H9 (cell line): Measurements from ENCODE around the gene ZNF540. TPM values are rescaled to one million over a fixed set of nuclear protein-coding genes. Genes with fewer than 3 reads are reported as not detected.

Source experiments
- DNase-seq: peaks from one replicate; pipeline ENCODE4 v3.0.0-alpha.2; 2017
- H2AFZ ChIP-seq: one replicate; pipeline ENCODE4 v1.6.1; 2013; ENCODE audit warnings: mild to moderate bottlenecking, low read length, control low read depth, moderate library complexity
- H2AK5ac ChIP-seq: 2 replicates; pipeline ENCODE4 v1.6.1; 2013; ENCODE audit warnings: low read length, control low read depth, mixed read lengths; ENCODE audit not compliant: insufficient read length
- H2BK120ac ChIP-seq: one replicate; pipeline ENCODE4 v1.6.1; 2013; ENCODE audit warnings: low read depth, mild to moderate bottlenecking, low read length, control low read depth, inconsistent platforms; ENCODE audit not compliant: poor library complexity, severe bottlenecking
- H2BK12ac ChIP-seq: 2 replicates; pipeline ENCODE4 v1.6.1; 2013; ENCODE audit warnings: low read length, control low read depth, mixed read lengths, low read depth; ENCODE audit not compliant: insufficient read length
- H2BK15ac ChIP-seq: 2 replicates; pipeline ENCODE4 v1.6.1; 2013; ENCODE audit warnings: low read depth, low read length, control low read depth
- H2BK20ac ChIP-seq: one replicate; pipeline ENCODE4 v1.6.1; 2013; ENCODE audit warnings: low read depth, mild to moderate bottlenecking, low read length, control low read depth, inconsistent platforms; ENCODE audit not compliant: poor library complexity, severe bottlenecking
- H2BK5ac ChIP-seq: 2 replicates; pipeline ENCODE4 v1.6.1; 2013; ENCODE audit warnings: low read length, control low read depth, mixed read lengths; ENCODE audit not compliant: insufficient read length
- H3K14ac ChIP-seq: 2 replicates; pipeline ENCODE4 v1.6.1; 2013; ENCODE audit warnings: low read length, control low read depth; ENCODE audit not compliant: insufficient read depth
- H3K18ac ChIP-seq: 2 replicates; pipeline ENCODE4 v1.6.1; 2013; ENCODE audit warnings: low read depth, mild to moderate bottlenecking, mixed read lengths, low read length, control low read depth; ENCODE audit not compliant: insufficient read length
- H3K23ac ChIP-seq: 2 replicates; pipeline ENCODE4 v1.6.1; 2013; ENCODE audit warnings: low read length, control low read depth, mixed read lengths, low read depth; ENCODE audit not compliant: insufficient read length
- H3K23me2 ChIP-seq: 2 replicates; pipeline ENCODE4 v1.6.1; 2013; ENCODE audit warnings: low read depth, mild to moderate bottlenecking, mixed read lengths, low read length, control low read depth; ENCODE audit not compliant: insufficient read length, poor library complexity, severe bottlenecking
- H3K27ac ChIP-seq: 2 replicates; pipeline ENCODE4 v1.5.1; 2013; ENCODE audit warnings: low read length, control low read depth, mixed read lengths, low read depth; ENCODE audit not compliant: insufficient read length
- H3K27me3 ChIP-seq: 2 replicates; pipeline ENCODE4 v1.6.1; 2013; ENCODE audit warnings: low read length, control low read depth, inconsistent platforms; ENCODE audit not compliant: insufficient read depth
- H3K4ac ChIP-seq: 2 replicates; pipeline ENCODE4 v1.6.1; 2013; ENCODE audit warnings: low read depth, mild to moderate bottlenecking, control low read depth, inconsistent platforms, low read length, moderate library complexity
- H3K4me1 ChIP-seq: 2 replicates; pipeline ENCODE4 v1.6.1; 2013; ENCODE audit warnings: low read length, control low read depth, inconsistent platforms; ENCODE audit not compliant: insufficient read depth
- H3K4me2 ChIP-seq: 2 replicates; pipeline ENCODE4 v1.6.1; 2013; ENCODE audit warnings: low read length, control low read depth, mixed read lengths; ENCODE audit not compliant: insufficient read length, insufficient read depth
- H3K56ac ChIP-seq: 2 replicates; pipeline ENCODE4 v1.6.1; 2013; ENCODE audit warnings: low read depth, mild to moderate bottlenecking, mixed read lengths, low read length, control low read depth; ENCODE audit not compliant: insufficient read length
- H3K79me1 ChIP-seq: 2 replicates; pipeline ENCODE4 v1.6.1; 2013; ENCODE audit warnings: low read depth, mild to moderate bottlenecking, moderate library complexity, low read length, control low read depth, inconsistent platforms; ENCODE audit not compliant: insufficient read depth, poor library complexity, severe bottlenecking
- H3K79me2 ChIP-seq: 2 replicates; pipeline ENCODE4 v1.6.1; 2013; ENCODE audit warnings: low read length, control low read depth, inconsistent platforms; ENCODE audit not compliant: insufficient read depth
- H3K9ac ChIP-seq: 2 replicates; pipeline ENCODE4 v1.6.1; 2013; ENCODE audit warnings: low read length, control low read depth, mixed read lengths; ENCODE audit not compliant: insufficient read length; ENCODE audit errors: extremely low read depth
- H3K9me3 ChIP-seq: one replicate; pipeline ENCODE4 v1.6.1; 2013; ENCODE audit warnings: low read depth, low read length, inconsistent platforms; ENCODE audit not compliant: control insufficient read depth
- H3T11ph ChIP-seq: one replicate; pipeline ENCODE4 v1.6.1; 2013; ENCODE audit warnings: mild to moderate bottlenecking, low read length, control low read depth, inconsistent platforms
- H4K20me1 ChIP-seq: one replicate; pipeline ENCODE4 v1.6.1; 2013; ENCODE audit not compliant: control insufficient read depth, insufficient read length, insufficient read depth
- H4K5ac ChIP-seq: 2 replicates; pipeline ENCODE4 v1.6.1; 2013; ENCODE audit warnings: low read depth, mild to moderate bottlenecking, mixed read lengths, low read length, control low read depth; ENCODE audit not compliant: insufficient read length
- H4K8ac ChIP-seq: replicated peaks from 2 replicates; pipeline ENCODE4 v1.6.1; 2013; ENCODE audit warnings: low read length, control low read depth, mixed read lengths, low read depth; ENCODE audit not compliant: insufficient read length
- H4K91ac ChIP-seq: 2 replicates; pipeline ENCODE4 v1.6.1; 2013; ENCODE audit warnings: low read depth, mild to moderate bottlenecking, moderate library complexity, mixed read lengths, low read length, control low read depth; ENCODE audit not compliant: insufficient read length
- H3K27ac Mint-ChIP-seq, 3 experiments: 2 replicates in 2 of 3; 3 replicates in 1 of 3; pipeline ENCODE4 v1.8.0; 2020 to 2021; ENCODE audit warnings: mixed read lengths in 3 of 3, mild to moderate bottlenecking in 1 of 3, moderate library complexity in 1 of 3
- H3K27me3 Mint-ChIP-seq: 2 replicates; pipeline ENCODE4 v1.8.0; 2021; ENCODE audit warnings: low read depth, mild to moderate bottlenecking, moderate library complexity, mixed read lengths
- H3K36me3 Mint-ChIP-seq, 3 experiments: 2 replicates in 2 of 3; 3 replicates in 1 of 3; pipeline ENCODE4 v1.8.0; 2020 to 2021; ENCODE audit warnings: low read depth in 3 of 3, mixed read lengths in 3 of 3; ENCODE audit not compliant: insufficient read depth in 1 of 3
- H3K4me1 Mint-ChIP-seq, 2 experiments: 2 replicates each; pipeline ENCODE4 v1.8.0; 2020; ENCODE audit warnings: mixed read lengths in 2 of 2
- H3K4me3 Mint-ChIP-seq, 2 experiments: 2 replicates in 1 of 2; 3 replicates in 1 of 2; pipeline ENCODE4 v1.8.0; 2020 to 2021; ENCODE audit warnings: mild to moderate bottlenecking in 2 of 2, mixed read lengths in 2 of 2, moderate library complexity in 1 of 2
- H3K9me3 Mint-ChIP-seq, 2 experiments: 2 replicates in 1 of 2; 3 replicates in 1 of 2; pipeline ENCODE4 v1.8.0; 2020; ENCODE audit warnings: mild to moderate bottlenecking in 2 of 2, mixed read lengths in 2 of 2, moderate library complexity in 1 of 2
- CTCF ChIP-seq: fragments of 200-600 bp; sonication (generic); conservative IDR thresholded peaks from 3 replicates; pipeline ENCODE4 v1.8.0; 2021; ENCODE audit warnings: antibody characterized with exemption, mild to moderate bottlenecking
- WGBS: extraction: QIAGEN DNeasy Blood & Tissue Kit; methylation state at CpG from one replicate; pipeline ENCODE4 v1.1.7; 2013; ENCODE audit warnings: missing lambda C conversion rate, low lambda C conversion rate, mixed read lengths; ENCODE audit not compliant: insufficient read length; ENCODE audit errors: extremely low coverage; 5-methylcytosine and 5-hydroxymethylcytosine counted together
- total RNA-seq: library from RNA; stranded (reverse); gene quantifications from 2 replicates; pipeline ENCODE4 v1.2.1, GENCODE V29; 2021

The ZNF540 gene
- total RNA-seq, 1 experiment from 2014 or later, result 0.20 TPM

DNA sequence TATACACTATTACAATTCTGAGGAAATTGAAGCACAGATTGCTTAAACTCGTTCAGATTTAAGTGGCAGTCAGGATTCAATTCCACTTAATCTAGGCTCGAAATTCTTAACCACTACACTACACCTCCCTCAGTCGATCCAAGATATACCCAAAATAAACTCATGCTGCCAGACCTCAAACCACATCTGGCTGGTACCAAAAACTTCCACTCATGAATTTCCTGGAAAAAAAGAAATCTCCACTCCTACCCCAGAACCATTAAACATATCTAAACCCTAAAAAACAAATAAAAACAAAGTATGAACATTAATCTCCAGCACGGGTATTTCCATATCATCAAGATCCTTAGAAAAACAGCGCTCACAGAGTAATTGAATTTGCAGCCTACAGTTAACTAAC, 59.4 kb downstream of the ZNF540 start:
- H3K79me1 ChIP-seq, result no peaks in the 10 kb centered on the region
- no peak overlapping the region for H3K18ac ChIP-seq
- WGBS, result no CpG with 5 or more reads among the region's 5 CpGs
- H3K4ac ChIP-seq, result no peak overlapping the region
- no peak overlapping the region for H3K27ac ChIP-seq
- no peak overlapping the region for H4K91ac ChIP-seq
- no peaks in the 10 kb centered on the region for H3K79me2 ChIP-seq
- H3K23me2 ChIP-seq, result peaks cover 14% of the 10 kb centered on the region
- no peak for DNase-seq
- no peak overlapping the region for H4K5ac ChIP-seq
- Mint-ChIP-seq H3K9me3 (peaks cover 0 to 11% of the 10 kb centered on the region in 2 experiments; a peak in 4 of 5 replicates), H3K4me3 (peak overlapping the region; percentile 75 to 88), H3K27me3 (peaks cover 9% of the 10 kb centered on the region), H3K27ac (0 out of 7 replicates have a peak overlapping the region, but pooled peaks of 1 of the 3 experiments have one; percentile 8), H3K36me3 (peaks cover 0 to 18% (median 7%) of the 10 kb centered on the region in 3 experiments; a peak in 4 of 7 replicates), H3K4me1 (peaks cover 18 to 19% of the 10 kb centered on the region in 2 experiments)
- no peak for TF ChIP-seq CTCF
- peak overlapping the region; percentile 31 for H3K9ac ChIP-seq
- H3K9me3 ChIP-seq, result no peaks in the 10 kb centered on the region
- no peak overlapping the region for H3K23ac ChIP-seq
- no peak overlapping the region for H2BK12ac ChIP-seq
- no peak overlapping the region for H4K8ac ChIP-seq
- no peak overlapping the region for H2BK15ac ChIP-seq
- no peak overlapping the region for H3K14ac ChIP-seq
- no peak overlapping the region for H2BK120ac ChIP-seq
- H4K20me1 ChIP-seq, result no peaks in the 10 kb centered on the region
- H3T11ph ChIP-seq, result no peak overlapping the region
- H2BK5ac ChIP-seq, result no peak overlapping the region
- H3K4me2 ChIP-seq, result peak overlapping the region; percentile 93
- H3K4me1 ChIP-seq, result no peaks in the 10 kb centered on the region
- no peak overlapping the region for H2BK20ac ChIP-seq
- no peak overlapping the region for H2AFZ ChIP-seq
- H3K27me3 ChIP-seq, result no peaks in the 10 kb centered on the region
- H2AK5ac ChIP-seq, result no peak overlapping the region
- H3K56ac ChIP-seq, result no peak overlapping the region
